ENCODE data around the gene C19orf85.

GRCh38 chr19:55456347-55456746 is 8.2 kb downstream of the C19orf85 start:
- no peak for TF ChIP-seq HMGXB4 (CRISPR knock-in tag; IDR thresholded peaks at IDR 0.05; ENCODE audit: borderline replicate concordance)
- no peak for TF ChIP-seq REST (IDR thresholded peaks at IDR 0.05)
- TF ChIP-seq CTCF (IDR thresholded peaks at IDR 0.05) = no peak
- no peak for TF ChIP-seq POLR2A (IDR thresholded peaks at IDR 0.05; ENCODE audit: low read length)
- TF ChIP-seq PHF8 (IDR thresholded peaks at IDR 0.05; ENCODE audit: borderline replicate concordance, low read depth) = no peak
